ENCODE results near the gene ZNF469.

GRCh38 chr16:88381820-88382451 is 823 bp upstream of the ZNF469 start:
- TF ChIP-seq CTCF (IDR thresholded peaks at IDR 0.05) (no peak), POLR2A (IDR thresholded peaks at IDR 0.05) (no peak), POLR2AphosphoS5 (IDR thresholded peaks at IDR 0.05) (no peak)
